ENCODE data around the gene ZSWIM5.
"Not testable (repeated sequence)": the region's sequence is repeated elsewhere in the genome, so short reads cannot be mapped to it uniquely, and the experiment has no call there.

Gene ZSWIM5

GRCh38 chr1:45200906-45201500 is 5.4 kb downstream of the ZSWIM5 start:
- DNase-seq, result no peak

GRCh38 chr1:45200435-45200834 is 6.0 kb downstream of the ZSWIM5 start:
- no peak for DNase-seq

GRCh38 chr1:45198185-45198584 is 8.2 kb downstream of the ZSWIM5 start:
- no peak for DNase-seq

GRCh38 chr1:45196863-45197262 is 9.5 kb downstream of the ZSWIM5 start:
- DNase-seq, result no peak

GRCh38 chr1:45191418-45191783 is 15.0 kb downstream of the ZSWIM5 start:
- no peak for DNase-seq

- no peak for DNase-seq
Observed at GRCh38 chr1:45187725-45188124, 18.7 kb downstream of the ZSWIM5 start.

- DNase-seq, result not testable (repeated sequence)
Observed at GRCh38 chr1:45179918-45180519, 26.4 kb downstream of the ZSWIM5 start.

- DNase-seq, result no peak
Observed at GRCh38 chr1:45177452-45177851, 29.0 kb downstream of the ZSWIM5 start.

- no peak for DNase-seq
Observed at GRCh38 chr1:45172764-45173163, 33.6 kb downstream of the ZSWIM5 start.

- DNase-seq, result no peak
Observed at GRCh38 chr1:45172005-45172404, 34.4 kb downstream of the ZSWIM5 start.

- no peak for DNase-seq
Observed at GRCh38 chr1:45171575-45171974, 34.8 kb downstream of the ZSWIM5 start.

- DNase-seq, result no peak
Observed at GRCh38 chr1:45170151-45170742, 36.2 kb downstream of the ZSWIM5 start.

- not testable (repeated sequence) for DNase-seq
Observed at GRCh38 chr1:45167947-45168346, 38.5 kb downstream of the ZSWIM5 start.

- not testable (repeated sequence) for DNase-seq
Observed at GRCh38 chr1:45164307-45164706, 42.1 kb downstream of the ZSWIM5 start.

GRCh38 chr1:45163111-45163510 is 43.3 kb downstream of the ZSWIM5 start:
- DNase-seq, result not testable (repeated sequence)

- DNase-seq, result not testable (repeated sequence)
Observed at GRCh38 chr1:45162041-45163035, 44.1 kb downstream of the ZSWIM5 start.

GRCh38 chr1:45155957-45156356 is 50.4 kb downstream of the ZSWIM5 start:
- DNase-seq, result no peak

- DNase-seq, result no peak
Observed at GRCh38 chr1:45155423-45155822, 51.0 kb downstream of the ZSWIM5 start.

GRCh38 chr1:45152126-45152525 is 54.3 kb downstream of the ZSWIM5 start:
- DNase-seq, result no peak

GRCh38 chr1:45148209-45148825 is 58.1 kb downstream of the ZSWIM5 start:
- DNase-seq, result no peak

- no peak for DNase-seq
Observed at GRCh38 chr1:45146833-45147232, 59.6 kb downstream of the ZSWIM5 start.

- DNase-seq, result no peak
Observed at GRCh38 chr1:45141247-45142003, 65.0 kb downstream of the ZSWIM5 start.
